Stromal cell of bone marrow (primary cell): ENCODE results near the gene PCSK6.

ENCODE experiments used
- DNase-seq: peaks from one replicate; pipeline ENCODE4 v3.0.0-alpha.2; 2012; ENCODE audit warnings: low read depth

PCSK6 gene

GRCh38 chr15:101489599-101490407, at the start of gene PCSK6:
PCSK6 (minus strand) TSS chr15:101489707; CDS start chr15:101489670, 37 bp downstream.
- no peak for DNase-seq

DNA sequence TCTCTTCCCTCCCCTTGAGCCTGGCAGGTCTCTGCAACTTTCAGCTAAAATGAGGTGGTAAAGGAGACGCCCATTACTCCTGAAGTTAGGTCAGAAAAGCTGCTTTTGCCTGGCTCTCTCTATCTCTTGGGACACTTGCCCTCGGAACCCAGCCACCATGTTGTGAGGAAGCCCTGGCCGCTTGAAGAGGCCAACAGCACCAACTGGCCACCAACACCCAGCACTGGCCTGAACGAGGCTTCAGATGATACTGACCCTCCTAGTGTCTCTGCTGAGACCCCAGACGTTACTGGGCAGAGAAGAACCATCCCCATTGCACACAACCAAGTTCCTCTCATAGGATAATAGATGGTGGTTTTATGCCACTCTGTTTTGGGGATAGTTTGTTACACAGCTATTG, 49.5 kb upstream of the PCSK6 start:
- no peak for DNase-seq

- DNase-seq = no peak
These were observed 48.7 kb upstream of the PCSK6 start for GRCh38 chr15:101538177-101538576.

DNA sequence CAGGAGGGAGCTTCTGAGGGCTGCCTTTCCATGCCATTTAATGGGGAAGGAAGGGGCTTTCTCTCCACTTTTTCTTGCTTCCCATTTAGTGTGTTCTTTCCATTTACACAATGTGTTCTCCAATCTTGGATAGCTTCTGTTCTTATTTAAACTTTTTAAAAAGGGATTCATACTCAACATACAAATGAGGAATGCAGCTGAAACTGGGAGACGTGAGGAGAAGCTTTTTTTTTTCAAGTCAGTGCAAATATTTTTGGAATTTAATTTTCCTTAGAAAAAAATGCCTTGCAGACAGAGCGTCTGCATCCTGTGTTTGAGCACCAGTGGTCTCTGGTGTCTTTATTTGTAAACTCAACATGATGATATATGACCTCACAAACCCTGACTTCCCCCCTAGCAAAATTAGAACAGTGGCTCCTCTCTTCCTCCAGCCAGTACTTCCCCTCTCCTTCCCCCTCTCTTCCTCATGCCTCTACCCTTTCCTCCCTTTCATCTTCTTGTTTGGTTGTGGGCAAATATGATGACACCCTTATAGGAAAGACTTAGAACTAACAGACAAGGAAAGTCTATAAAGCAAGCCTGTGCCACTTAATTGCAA, 48.1 kb upstream of the PCSK6 start:
- no peak for DNase-seq

DNA sequence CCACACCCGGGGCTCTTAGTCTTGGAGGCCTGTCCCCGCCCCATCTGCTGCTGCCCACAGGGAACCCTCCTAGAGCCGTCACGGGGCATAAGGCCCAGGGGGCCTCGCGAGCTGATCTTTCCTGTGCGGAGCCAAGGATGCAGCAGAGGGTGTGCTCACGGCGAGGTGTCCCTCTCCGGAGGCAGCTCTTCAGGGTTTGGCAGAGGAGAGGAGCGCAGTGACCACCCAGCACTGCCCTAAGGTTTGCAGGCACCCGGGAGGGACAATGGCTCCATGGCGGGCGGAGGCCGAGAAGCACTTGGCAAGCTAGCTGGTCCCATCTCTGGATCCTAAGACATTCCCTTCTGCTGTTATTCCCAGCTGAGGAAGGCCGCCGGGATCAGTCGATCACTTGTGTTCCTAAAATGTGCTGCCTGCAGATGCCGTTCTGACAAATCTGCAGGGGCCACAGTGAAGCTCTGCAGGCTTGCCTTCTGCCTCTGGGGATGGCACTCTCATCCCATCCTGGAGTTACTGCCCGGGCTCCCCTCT, 47.4 kb upstream of the PCSK6 start:
- no peak for DNase-seq

DNA sequence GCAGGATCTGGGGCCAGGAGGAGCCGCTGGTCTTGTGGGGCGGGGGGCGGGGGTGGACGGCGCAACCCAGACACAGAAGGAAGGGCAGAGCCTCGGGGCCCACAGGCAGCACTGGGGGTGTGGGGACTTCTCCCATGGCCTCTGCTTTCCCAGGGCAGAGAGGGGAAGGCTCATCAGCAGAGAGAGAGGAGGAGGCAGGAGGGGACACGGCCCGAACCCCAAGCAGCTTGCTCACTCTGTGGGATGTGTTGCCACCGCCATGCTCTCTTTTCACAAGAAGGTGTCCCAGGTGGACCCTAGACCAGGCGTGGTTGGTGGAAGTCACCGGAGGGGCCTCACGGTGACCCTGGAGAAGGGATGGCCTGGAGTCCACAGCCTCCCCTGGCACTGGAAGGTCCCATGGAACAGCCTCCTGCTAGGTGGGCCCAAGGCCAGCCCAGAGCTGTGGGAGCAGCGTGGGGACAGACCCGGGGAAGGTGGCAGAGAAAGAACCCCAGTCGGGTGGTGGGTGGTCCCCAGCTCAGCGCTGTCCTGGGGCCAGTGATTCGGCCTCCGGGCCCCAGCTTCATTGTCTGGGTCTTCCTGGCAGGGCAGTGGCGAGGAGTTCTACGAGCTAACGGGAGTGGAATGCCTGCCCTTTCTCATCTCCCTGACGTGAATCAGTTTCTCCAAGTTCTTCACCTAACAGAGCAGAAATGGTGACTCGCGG, 46.8 kb upstream of the PCSK6 start:
- no peak for DNase-seq

DNA sequence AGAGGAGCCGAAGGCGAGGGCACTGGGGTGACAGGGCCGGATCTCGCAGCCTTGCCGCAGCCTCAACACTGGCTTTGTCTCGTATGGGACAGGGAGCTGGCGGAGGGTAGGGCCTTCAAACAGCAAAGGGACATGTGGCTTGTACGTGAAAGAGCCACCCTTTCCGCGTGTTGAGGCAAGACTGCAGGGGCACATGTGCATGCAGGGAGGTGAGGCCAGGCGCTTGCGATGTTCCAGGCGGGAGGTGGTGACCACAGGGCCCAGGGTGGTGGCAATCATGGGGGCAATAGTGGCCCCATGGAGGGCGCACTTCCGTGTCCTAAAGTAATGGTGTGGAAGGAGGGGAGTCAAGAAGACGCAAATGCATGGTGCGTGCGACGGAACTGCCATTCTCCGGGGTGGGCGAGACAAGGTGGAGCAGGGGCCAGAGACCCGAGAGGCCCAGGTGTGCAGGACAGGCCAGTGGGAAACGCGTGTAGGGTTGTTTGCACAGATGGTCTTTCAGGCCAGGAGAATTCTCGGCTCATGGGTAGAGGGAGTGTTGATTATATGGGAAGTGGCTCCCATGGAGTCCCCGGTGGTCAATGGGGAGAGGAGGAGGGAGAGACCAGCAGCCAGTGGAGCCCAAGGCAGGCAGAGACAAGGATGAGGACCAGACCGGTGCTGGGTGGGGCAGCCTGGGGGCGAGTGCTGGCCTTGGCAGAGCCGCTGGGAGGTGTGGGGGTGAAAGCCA, 45.8 kb upstream of the PCSK6 start:
- DNase-seq = no peak

GRCh38 chr15:101534376-101534970, 45.0 kb upstream of the PCSK6 start:
- no peak for DNase-seq

DNA sequence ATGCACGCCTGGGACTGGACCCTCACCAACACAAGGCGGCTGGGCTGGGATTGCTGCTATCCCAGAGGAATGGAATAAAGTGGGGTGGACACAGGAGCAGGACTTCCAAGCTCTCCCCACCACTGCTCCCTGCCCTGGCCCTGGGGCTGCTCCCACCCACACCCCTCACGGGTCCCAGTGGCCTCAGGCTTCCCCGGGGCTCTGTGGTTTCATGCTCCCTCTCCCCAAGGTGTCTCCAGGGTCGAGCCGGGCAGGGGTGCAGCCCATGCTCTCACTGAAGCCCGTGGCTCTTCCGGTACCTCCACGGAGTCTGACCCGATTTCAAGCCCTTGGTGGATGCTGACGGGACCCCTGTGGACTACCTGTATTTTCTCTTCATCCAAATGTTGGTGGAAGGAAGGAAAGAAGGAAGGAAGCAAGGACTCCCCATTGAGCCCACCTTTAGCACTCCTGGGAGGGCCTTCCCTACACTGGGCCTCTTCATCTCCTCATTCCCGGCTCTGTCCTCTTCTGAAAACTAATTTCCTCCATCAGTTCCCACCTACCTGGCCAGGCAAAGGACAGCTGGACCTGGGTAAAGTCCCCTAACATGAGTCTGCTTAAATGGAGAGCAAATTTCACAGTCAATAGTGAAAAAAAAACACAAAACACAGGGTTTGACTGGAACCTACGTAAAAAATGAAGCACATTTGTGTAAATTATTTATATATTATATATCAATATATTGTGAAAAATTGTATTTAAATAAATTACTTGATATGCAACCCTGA, 44.0 kb upstream of the PCSK6 start:
- DNase-seq = no peak

- no peak for DNase-seq
These were observed 43.4 kb upstream of the PCSK6 start for GRCh38 chr15:101532865-101533264.

GRCh38 chr15:101531170-101531569, 41.7 kb upstream of the PCSK6 start:
- DNase-seq = no peak

GRCh38 chr15:101530224-101530958, 40.9 kb upstream of the PCSK6 start:
- DNase-seq = no peak

GRCh38 chr15:101528917-101529299, 39.4 kb upstream of the PCSK6 start:
- DNase-seq = no peak

- DNase-seq = no peak
These were observed 38.8 kb upstream of the PCSK6 start for GRCh38 chr15:101528108-101528916.

- DNase-seq = no peak
These were observed 37.4 kb upstream of the PCSK6 start for GRCh38 chr15:101526890-101527289.

DNA sequence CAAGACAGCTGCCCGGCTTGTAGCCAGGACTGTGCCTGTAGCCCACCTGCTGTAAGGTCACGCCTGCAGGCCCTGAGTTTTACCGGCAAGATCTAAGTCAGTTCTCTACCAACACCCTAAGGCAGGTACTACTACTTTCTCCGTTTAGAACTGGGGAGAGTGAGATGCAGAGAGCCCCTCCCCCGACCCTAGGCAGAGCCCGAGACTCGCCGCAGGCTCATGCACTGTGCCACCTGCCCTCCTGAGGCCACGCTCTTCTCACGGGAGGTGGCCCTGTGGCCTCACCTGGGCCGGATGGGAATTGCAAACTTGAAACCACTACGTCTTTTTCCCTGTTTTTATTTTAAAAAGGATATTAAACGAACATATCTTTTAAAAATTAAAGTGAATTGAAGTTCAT, 36.9 kb upstream of the PCSK6 start:
- no peak for DNase-seq

- no peak for DNase-seq
These were observed 36.5 kb upstream of the PCSK6 start for GRCh38 chr15:101526021-101526420.

GRCh38 chr15:101525087-101525669, 35.7 kb upstream of the PCSK6 start:
- no peak for DNase-seq

DNA sequence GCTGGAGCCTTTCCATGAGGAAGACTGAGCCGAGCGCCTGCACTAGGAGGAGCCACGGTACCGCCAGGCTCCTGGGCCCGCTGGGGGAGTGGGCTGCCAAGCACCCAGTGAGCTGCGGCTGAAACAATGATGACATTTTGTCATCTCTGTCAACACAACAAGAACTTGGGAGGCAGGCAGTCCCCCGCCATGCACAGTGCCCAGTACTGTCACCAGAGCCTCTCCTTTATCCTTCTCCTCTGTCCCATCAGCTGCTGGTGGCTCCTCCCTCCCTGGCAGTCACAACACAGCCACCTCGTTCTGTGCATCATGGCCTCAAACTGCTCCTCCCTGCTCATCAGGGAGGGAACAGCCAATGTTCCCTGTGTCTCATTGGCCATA, 34.0 kb upstream of the PCSK6 start:
- DNase-seq = no peak
